HG03108 (cell line): ENCODE results near the gene PLK5.
"Not testable (repeated sequence)": the region's sequence is repeated elsewhere in the genome, so short reads cannot be mapped to it uniquely, and the experiment has no call there.

Experiments used
- ATAC-seq: cut with Tn5 transposase; IDR thresholded peaks from one replicate; pipeline ENCODE4 v1.9.1; 2021; ENCODE audit warnings: moderate library complexity; ENCODE audit not compliant: unreplicated experiment

Gene PLK5

DNA sequence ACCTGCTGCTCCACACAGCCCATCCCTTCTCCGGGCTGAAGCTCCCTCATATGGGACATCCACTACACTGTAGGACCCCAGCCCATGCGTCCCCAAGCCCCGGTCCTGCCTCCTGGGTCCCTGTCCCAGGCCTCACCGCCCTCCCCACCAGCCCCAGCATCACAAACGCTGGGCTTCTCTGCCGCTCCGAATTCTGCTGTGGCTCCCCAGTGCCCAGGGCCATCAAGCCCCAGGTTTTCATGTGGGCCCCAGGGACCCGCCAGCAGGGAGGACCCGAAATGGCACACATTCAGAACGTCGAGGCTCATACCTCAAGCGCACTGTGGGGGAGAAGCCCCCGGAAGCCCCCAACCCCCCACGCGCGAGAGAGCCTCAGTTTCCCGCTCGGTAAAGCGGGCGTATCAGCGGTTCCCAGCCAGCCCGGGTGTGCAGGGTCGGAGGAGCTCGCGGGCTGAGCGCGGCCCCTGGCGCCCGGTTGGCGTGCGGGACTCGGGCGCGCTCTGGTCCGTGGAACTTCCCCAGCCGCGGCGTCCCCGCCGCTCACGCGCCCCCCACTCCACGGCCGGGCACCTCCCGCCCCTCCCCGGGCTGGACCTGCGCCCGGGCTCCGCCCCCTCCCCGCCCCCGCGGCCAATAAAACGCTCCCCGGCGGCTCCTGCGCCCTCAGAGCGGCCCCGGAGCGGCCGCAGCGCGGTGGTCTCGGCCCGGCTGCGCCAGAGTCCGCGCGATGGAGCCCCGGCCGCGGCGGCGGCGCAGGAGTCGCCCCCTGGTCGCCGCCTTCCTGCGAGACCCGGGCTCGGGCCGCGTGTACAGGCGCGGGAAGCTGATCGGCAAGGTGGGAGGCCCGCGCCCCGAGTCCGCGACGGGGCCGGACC is at the start of gene PLK5:
PLK5 (plus strand) TSS at position 666 of the 875 bp plus-strand sequence. CDS start 2,920 bp downstream, outside the sequence.
- no peak for ATAC-seq

- ATAC-seq: no peak
These were observed 49.0 kb upstream of the PLK5 start for GRCh38 chr19:1474765-1475351.

GRCh38 chr19:1475751-1476437 is 48.0 kb upstream of the PLK5 start:
- no peak for ATAC-seq

DNA sequence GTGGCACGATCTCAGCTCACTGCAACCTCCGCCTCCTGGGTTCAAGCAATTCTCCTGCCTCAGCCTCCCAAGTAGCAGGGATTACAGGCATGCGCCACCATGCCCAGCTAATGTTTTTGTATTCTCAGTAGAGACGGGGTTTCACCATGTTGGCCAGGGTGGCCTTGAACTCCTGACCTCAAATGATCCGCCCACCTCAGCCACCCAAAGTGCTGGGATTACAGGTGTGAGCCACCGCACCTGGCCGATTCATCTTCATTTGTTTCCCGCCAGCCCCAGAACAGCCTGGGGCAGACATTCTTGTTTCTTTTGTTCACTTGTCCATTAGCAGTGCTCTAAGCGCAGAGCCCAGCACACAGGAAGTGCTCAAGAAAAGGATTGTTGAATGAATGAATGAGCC is 46.8 kb upstream of the PLK5 start:
- not testable (repeated sequence) for ATAC-seq

GRCh38 chr19:1478934-1479707 is 44.8 kb upstream of the PLK5 start, which contains the start of gene C19orf25:
C19orf25 (minus strand) TSS chr19:1479215; CDS start chr19:1478903, 312 bp downstream.
- peak; percentile 73 for ATAC-seq

GRCh38 chr19:1481224-1481892 is 42.5 kb upstream of the PLK5 start:
- ATAC-seq: no peak

- no peak for ATAC-seq
These were observed 42.0 kb upstream of the PLK5 start for GRCh38 chr19:1481893-1482360.

DNA sequence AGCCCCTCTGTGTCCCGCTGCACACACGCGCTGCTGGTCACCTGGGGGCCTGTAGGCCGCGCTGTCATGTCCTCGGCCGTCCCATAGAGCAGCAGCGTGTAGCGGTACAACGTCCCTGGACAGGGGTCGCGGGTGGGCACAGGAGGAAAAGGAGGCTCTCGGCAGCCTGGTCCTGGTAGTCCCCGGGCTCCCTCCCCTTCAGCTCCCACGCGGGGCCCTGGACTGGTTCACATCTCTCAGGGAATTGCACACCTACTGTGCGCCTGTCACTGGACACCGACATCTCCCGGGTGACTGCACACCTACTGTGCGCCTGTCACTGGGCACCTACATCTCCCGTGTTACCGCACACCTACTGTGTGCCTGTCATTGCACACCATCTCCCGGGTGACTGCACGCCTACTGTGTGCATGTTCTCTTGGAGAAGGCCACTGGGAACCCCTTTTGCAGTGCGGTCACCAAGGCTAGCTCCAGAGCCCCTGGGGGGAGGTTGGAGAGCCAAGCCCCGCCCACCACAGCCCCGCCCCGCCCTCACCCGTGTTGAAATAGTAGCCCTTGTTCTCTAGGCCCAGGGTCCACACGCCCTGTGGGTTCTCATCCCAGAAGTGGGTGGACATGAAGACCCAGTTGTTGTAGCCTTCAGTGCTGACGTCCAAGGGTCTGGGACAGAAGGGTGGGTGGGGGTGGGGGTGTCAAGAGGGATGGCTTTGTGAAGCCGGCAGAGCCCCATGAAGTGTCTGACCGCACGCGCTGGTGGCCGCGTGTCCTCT is 41.3 kb upstream of the PLK5 start:
- no peak for ATAC-seq

- ATAC-seq: no peak
These were observed 40.5 kb upstream of the PLK5 start for GRCh38 chr19:1483131-1483978.

GRCh38 chr19:1483979-1484428 is 39.9 kb upstream of the PLK5 start:
- ATAC-seq: no peak

GRCh38 chr19:1486720-1487575 is 36.9 kb upstream of the PLK5 start:
- ATAC-seq: no peak

- no peak for ATAC-seq
These were observed 36.1 kb upstream of the PLK5 start for GRCh38 chr19:1487576-1488281.

- no peak for ATAC-seq
These were observed 35.6 kb upstream of the PLK5 start for GRCh38 chr19:1488282-1488601.

DNA sequence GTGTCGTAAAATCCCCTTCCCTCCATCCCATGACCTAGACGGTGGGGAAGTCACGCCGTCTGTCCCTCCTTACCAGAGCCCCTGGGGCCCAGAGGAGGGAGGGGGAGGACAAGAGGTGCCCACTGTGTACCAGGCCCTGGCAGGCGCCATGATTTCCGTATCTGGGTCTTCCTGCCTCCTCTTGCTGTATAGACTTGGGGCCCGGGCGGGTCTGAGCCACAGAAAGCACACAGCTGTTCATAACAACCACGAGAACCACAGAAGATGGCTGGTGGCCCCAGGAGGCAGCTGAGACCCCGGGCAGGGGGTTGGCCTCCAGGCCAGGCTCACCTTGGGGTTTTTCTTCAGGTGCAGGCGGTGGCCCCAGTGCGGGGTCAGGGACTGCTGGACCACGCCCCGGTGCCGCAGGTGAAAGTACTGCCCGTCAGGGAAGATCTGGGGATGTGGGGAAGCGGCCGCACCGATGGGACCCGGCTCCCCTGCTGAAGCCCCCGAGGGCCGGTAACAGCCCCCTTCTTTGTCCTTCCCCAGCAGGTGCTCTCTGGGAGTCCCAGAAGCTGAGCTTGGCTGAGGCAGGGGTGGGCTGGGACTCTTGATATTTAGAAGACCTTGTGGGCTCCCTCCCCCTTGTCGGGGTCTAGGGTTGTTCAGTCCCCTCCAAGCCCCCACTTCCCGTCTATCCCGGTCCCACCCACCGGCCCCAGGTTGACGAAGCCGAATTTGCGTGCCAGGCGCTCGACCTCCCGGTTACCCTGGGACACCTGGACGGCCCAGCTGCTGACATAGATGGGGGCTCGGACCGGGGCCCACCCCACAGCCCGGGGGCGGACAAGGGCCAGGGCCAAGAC is 34.2 kb upstream of the PLK5 start:
- no peak for ATAC-seq

DNA sequence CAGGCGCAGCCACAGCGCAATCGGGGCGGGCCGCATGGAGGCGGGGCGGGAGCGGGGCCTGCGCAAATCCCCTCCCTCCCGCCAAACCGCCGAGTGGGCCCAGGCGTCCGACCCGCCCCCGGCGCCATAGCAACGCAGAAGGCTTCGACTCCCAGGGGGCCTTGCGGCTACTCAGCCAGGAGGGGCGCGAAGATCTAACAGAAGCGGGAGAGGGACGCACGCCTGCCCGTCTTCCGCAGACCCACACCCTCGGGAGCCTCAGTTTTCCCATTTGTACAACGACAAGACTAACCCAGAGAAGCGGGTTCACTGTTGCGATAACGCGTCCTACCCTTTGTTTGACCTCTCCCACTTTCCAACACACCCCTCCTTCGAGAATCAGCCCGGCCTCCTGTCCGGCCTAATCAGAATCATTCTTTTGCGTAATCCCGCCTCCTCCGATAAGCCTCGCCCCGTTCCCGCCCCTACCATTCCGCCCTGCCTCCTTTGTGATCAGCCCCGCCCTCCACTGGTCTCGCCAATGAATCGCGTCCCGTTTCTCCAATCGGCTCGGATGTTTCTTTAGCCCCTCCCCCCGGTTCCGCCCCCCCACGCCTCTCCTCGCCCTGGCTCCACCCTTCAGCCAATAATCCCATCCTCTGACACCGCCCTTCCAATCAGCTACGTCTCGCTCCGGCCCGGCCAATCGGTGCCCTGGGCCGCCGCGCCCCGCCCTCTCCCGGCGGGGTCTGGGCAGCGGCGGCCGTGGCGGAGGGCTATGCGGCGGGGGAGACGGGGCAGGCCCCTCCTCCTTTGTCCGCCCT is 33.4 kb upstream of the PLK5 start, which contains the start of gene PCSK4:
PCSK4 (minus strand) TSS at position 40 of the 803 bp plus-strand sequence; CDS start at position 36, 4 bp downstream.
- peak; percentile 89 for ATAC-seq
